ENCODE data around the gene F2RL1. TPM values are rescaled to one million over a fixed set of nuclear protein-coding genes. Genes with fewer than 3 reads are reported as not detected.

The F2RL1 gene
- total and polyA plus RNA-seq, 2 of the 13 experiments (the other 11 are each of a cell fraction or from before 2014, with no cell fraction given), result 9.9 to 23.0 TPM

GRCh38 chr5:76805821-76806505, 12.9 kb upstream of the F2RL1 start (continued):
- TF ChIP-seq, protein P1, sequence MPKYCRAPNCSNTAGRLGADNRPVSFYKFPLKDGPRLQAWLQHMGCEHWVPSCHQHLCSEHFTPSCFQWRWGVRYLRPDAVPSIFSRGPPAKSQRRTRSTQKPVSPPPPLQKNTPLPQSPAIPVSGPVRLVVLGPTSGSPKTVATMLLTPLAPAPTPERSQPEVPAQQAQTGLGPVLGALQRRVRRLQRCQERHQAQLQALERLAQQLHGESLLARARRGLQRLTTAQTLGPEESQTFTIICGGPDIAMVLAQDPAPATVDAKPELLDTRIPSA (CRISPR knock-in tag; IDR thresholded peaks at IDR 0.05; ENCODE audit: borderline replicate concordance), result no peak
- TF ChIP-seq ZNF646 (CRISPR knock-in tag; IDR thresholded peaks at IDR 0.05) (no peak), DZIP1 (CRISPR knock-in tag; IDR thresholded peaks at IDR 0.05) (no peak), NR2F2 (IDR thresholded peaks at IDR 0.05; ENCODE audit: borderline replicate concordance, low read depth) (peak; percentile 78), NR0B2 (CRISPR knock-in tag; IDR thresholded peaks at IDR 0.05) (no peak), SALL1 (CRISPR knock-in tag; IDR thresholded peaks at IDR 0.05) (no peak), IKZF5 (CRISPR knock-in tag; IDR thresholded peaks at IDR 0.05) (no peak), ZNF496 (CRISPR knock-in tag; IDR thresholded peaks at IDR 0.05; ENCODE audit: insufficient replicate concordance) (no peak), RXRB (CRISPR knock-in tag; IDR thresholded peaks at IDR 0.05; ENCODE audit: borderline replicate concordance) (0 out of 2 replicates have a peak, but pooled peaks have one; percentile 11)
- TF ChIP-seq, protein P2, sequence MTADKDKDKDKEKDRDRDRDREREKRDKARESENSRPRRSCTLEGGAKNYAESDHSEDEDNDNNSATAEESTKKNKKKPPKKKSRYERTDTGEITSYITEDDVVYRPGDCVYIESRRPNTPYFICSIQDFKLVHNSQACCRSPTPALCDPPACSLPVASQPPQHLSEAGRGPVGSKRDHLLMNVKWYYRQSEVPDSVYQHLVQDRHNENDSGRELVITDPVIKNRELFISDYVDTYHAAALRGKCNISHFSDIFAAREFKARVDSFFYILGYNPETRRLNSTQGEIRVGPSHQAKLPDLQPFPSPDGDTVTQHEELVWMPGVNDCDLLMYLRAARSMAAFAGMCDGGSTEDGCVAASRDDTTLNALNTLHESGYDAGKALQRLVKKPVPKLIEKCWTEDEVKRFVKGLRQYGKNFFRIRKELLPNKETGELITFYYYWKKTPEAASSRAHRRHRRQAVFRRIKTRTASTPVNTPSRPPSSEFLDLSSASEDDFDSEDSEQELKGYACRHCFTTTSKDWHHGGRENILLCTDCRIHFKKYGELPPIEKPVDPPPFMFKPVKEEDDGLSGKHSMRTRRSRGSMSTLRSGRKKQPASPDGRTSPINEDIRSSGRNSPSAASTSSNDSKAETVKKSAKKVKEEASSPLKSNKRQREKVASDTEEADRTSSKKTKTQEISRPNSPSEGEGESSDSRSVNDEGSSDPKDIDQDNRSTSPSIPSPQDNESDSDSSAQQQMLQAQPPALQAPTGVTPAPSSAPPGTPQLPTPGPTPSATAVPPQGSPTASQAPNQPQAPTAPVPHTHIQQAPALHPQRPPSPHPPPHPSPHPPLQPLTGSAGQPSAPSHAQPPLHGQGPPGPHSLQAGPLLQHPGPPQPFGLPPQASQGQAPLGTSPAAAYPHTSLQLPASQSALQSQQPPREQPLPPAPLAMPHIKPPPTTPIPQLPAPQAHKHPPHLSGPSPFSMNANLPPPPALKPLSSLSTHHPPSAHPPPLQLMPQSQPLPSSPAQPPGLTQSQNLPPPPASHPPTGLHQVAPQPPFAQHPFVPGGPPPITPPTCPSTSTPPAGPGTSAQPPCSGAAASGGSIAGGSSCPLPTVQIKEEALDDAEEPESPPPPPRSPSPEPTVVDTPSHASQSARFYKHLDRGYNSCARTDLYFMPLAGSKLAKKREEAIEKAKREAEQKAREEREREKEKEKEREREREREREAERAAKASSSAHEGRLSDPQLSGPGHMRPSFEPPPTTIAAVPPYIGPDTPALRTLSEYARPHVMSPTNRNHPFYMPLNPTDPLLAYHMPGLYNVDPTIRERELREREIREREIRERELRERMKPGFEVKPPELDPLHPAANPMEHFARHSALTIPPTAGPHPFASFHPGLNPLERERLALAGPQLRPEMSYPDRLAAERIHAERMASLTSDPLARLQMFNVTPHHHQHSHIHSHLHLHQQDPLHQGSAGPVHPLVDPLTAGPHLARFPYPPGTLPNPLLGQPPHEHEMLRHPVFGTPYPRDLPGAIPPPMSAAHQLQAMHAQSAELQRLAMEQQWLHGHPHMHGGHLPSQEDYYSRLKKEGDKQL (CRISPR knock-in tag; IDR thresholded peaks at IDR 0.05; ENCODE audit: low read depth), result 0 out of 2 replicates have a peak, but pooled peaks have one; percentile 49

Data from HepG2 (cell line).